ENCODE measurements around the gene SLC17A7. TPM values are rescaled to one million over a fixed set of nuclear protein-coding genes. Genes with fewer than 3 reads are reported as not detected.
A peak's percentile ranks its signal among the peaks of the same experiment; 100 is the strongest.

Gene SLC17A7
- total RNA-seq: 1 to 10 TPM in 1 of 2 donors, under 1 TPM in 1; 0.54 to 2.8 TPM

DNA sequence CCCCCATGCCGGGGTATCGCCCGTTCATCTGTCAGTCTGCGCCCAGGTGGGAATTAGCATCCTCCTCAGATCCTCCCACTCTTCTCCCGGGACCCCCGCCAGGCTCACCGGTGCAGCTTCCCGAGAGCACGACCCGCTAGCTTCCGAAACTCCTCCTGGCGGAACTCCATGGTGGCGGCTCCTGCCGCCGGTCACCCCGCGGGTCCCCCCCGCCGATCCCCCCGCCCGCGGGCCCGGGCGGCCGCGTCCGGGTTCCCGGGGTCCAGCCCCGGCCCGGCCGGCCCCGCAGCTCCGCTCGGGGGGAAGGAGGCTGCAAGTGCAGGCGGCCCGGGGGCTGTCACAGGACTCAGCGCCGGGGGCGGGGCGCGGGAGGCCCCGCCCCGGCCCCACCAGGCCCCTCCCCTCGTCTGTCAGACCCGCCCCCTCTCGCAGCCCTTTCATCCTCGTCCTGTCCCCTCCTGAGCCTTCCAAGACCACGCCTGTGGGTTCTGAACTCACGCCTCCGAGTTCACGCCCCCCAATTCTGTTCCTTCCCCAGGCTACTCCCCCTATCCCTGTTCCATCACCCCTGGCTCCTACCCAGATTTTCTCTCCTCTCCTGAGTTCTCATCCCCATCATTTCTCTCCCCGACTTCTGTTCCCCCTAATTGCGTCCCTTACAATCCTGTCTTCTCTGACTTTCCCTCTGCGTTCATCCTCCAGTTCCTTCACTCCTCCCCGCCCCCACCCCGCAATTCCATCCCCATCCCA lies at the start of gene SLC17A7:
Gene SLC17A7, minus strand, starts transcription at position 318 of the 750 bp plus-strand sequence. Its CDS starts 148 bp downstream, at position 170.
- H3K27me3 ChIP-seq (replicated peaks; ENCODE audit: insufficient read depth): no peaks in the 10 kb centered on the region
- ATAC-seq (ENCODE audit: insufficient number of reproducible peaks, low FRiP score, low read depth) (no peak), DNase-seq (ENCODE audit: low spot score) (no peak)
- peaks cover 8 to 9% of the 10 kb centered on the region in 2 donors for H3K4me1 ChIP-seq (ENCODE audit: control insufficient read depth in 1 of 2, low read depth in 2 of 2)
- TF ChIP-seq, protein P1, sequence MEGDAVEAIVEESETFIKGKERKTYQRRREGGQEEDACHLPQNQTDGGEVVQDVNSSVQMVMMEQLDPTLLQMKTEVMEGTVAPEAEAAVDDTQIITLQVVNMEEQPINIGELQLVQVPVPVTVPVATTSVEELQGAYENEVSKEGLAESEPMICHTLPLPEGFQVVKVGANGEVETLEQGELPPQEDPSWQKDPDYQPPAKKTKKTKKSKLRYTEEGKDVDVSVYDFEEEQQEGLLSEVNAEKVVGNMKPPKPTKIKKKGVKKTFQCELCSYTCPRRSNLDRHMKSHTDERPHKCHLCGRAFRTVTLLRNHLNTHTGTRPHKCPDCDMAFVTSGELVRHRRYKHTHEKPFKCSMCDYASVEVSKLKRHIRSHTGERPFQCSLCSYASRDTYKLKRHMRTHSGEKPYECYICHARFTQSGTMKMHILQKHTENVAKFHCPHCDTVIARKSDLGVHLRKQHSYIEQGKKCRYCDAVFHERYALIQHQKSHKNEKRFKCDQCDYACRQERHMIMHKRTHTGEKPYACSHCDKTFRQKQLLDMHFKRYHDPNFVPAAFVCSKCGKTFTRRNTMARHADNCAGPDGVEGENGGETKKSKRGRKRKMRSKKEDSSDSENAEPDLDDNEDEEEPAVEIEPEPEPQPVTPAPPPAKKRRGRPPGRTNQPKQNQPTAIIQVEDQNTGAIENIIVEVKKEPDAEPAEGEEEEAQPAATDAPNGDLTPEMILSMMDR (IDR thresholded peaks at IDR 0.05): no peak
- no peaks in the 10 kb centered on the region for H3K36me3 ChIP-seq
- no peaks in the 10 kb centered on the region for H3K9me3 ChIP-seq
- H3K27ac ChIP-seq: no peak within 1 kb of the TSS
- peak within 1 kb of the TSS; percentile 94 for H3K4me3 ChIP-seq

DNA sequence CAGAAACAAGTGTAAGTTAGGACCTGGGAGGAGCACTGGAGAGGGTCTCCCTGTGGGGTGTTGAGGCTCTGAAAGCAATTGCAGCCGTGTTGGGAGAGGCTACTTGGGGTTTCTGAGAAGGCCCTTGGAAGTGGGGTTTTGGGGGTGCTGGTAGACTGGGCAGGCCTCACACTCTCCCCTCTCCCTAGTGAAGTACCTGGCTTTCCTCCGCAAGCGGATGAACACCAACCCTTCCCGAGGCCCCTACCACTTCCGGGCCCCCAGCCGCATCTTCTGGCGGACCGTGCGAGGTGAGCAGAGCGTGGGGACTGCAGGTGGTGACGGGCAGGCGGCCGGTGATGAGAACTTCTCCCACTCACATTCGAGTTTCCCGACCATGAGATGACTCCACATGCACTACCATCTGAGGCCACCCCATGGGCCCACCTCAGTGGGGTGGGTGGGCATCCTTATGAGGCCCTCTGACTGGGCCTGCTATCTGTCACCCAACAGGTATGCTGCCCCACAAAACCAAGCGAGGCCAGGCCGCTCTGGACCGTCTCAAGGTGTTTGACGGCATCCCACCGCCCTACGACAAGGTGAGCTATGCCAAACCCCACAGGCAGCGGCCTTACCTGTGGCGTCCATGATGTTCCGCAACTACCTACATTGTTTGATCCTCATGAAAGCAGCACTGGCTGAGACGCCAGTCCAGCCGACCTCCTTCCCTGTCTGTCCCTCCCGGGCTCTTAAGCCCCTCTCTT lies 49.1 kb upstream of the SLC17A7 start:
- Histone ChIP-seq H3K9me3 (no peaks in the 10 kb centered on the region), H3K27me3 (replicated peaks; ENCODE audit: insufficient read depth) (no peaks in the 10 kb centered on the region), H3K4me1 (ENCODE audit: control insufficient read depth in 1 of 2, low read depth in 2 of 2) (peaks cover 10 to 26% of the 10 kb centered on the region in 2 donors), H3K27ac (no peak overlapping the region), H3K4me3 (no peak overlapping the region), H3K36me3 (peaks cover 35% of the 10 kb centered on the region)
- no peak for DNase-seq (ENCODE audit: low spot score)
- ATAC-seq (ENCODE audit: insufficient number of reproducible peaks, low FRiP score, low read depth): no peak
- TF ChIP-seq, protein P1 (IDR thresholded peaks at IDR 0.05): no peak

DNA sequence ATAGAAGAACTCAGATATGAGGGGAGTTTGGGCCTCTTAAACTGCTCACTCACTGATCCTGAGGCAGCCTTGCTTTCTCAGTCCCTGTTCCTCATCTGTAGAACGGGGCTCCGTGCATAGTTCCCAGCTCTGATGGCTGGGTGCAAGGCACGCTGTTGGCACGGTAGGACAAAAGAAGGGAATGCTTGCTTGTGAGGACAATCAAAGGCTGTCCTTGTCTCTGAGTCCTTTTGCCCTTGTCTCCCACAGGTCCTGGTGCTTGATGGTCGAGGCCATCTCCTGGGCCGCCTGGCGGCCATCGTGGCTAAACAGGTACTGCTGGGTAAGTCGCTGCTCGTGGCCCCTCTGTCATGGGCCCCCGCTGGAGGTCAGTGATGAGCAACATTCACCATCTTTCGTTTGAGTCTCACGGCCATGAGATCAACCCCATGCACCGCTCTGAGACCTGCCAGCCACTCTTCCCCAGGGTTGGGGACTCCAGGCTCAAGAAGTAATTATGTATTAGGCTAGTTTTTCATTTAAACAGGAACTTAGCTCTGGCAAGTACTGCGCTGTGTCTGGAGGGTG lies 48.4 kb upstream of the SLC17A7 start:
- no peak for DNase-seq (ENCODE audit: low spot score)
- Histone ChIP-seq H3K27ac (peak overlapping the region in 1 of 2 donors; percentile 80), H3K4me1 (ENCODE audit: control insufficient read depth in 1 of 2, low read depth in 2 of 2) (peaks cover 10 to 21% of the 10 kb centered on the region in 2 donors), H3K27me3 (replicated peaks; ENCODE audit: insufficient read depth) (no peaks in the 10 kb centered on the region), H3K4me3 (peak overlapping the region; percentile 83), H3K9me3 (no peaks in the 10 kb centered on the region), H3K36me3 (peaks cover 35% of the 10 kb centered on the region)
- TF ChIP-seq, protein P1 (IDR thresholded peaks at IDR 0.05): no peak
- no peak for ATAC-seq (ENCODE audit: insufficient number of reproducible peaks, low FRiP score, low read depth)

DNA sequence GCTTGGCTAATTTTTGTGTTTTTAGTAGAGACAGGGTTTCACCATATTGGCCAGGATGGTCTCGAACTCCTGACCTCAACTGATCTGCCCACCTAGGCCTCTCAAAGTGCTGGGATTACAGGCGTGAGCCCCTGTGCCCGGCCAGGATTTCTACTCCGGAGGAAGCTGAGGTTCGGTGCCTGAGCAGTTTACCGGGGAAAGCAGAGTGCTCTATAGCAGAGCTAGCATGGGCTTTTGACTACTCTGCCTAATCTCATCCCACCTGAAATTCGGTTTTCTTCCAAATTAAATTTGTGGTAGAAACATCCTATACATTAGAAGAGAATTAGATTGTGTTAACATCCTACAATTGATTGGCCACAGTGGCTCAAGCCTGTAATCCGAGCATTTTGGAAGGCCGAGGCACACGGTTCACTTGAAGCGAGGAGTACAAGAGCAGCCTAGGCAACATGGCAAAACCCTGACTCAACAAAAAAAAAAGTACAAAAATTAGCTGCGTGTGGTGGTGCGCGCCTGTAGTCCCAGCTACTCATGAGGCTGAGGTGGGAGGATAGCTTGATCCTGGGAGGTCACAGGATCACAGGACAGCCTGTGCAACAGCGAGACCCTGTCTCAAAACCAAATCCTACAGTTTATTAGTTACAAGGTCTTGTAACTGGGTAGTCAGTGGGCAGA lies 47.7 kb upstream of the SLC17A7 start:
- H3K4me1 ChIP-seq (ENCODE audit: control insufficient read depth in 1 of 2, low read depth in 2 of 2): peaks cover 10 to 21% of the 10 kb centered on the region in 2 donors
- peak overlapping the region; percentile 83 for H3K4me3 ChIP-seq
- no peaks in the 10 kb centered on the region for H3K9me3 ChIP-seq
- DNase-seq (ENCODE audit: low spot score) (no peak), ATAC-seq (ENCODE audit: insufficient number of reproducible peaks, low FRiP score, low read depth) (no peak)
- TF ChIP-seq, protein P1 (IDR thresholded peaks at IDR 0.05): no peak
- H3K36me3 ChIP-seq: peaks cover 35% of the 10 kb centered on the region
- H3K27me3 ChIP-seq (replicated peaks; ENCODE audit: insufficient read depth): no peaks in the 10 kb centered on the region
- peak overlapping the region in 1 of 2 donors; percentile 80 for H3K27ac ChIP-seq
